K562 (cell line): ENCODE data around the gene APPBP2. TPM values are rescaled to one million over a fixed set of nuclear protein-coding genes. Genes with fewer than 3 reads are reported as not detected.

ENCODE experiments used
- ATAC-seq: fragments of 200-7000 bp; cut with Tn5 transposase; 3 replicates; pipeline ENCODE4 v1.9.1; 2020; ENCODE audit warnings: moderate library complexity
- BruUV-seq: library from RNA; stranded (reverse); fragments of 400-500 nt; replicated peaks from 2 replicates; lab custom pipeline; 2021; lab: Mats Ljungman, UMichigan
- CTCF ChIA-PET: fragments of 300-600 bp; formaldehyde crosslinking; extraction: SDS; loops from one replicate; lab custom pipeline; 2021; ENCODE audit warnings: low intra/inter-chr PET ratio; lab: Yijun Ruan, JAX
- POLR2A ChIA-PET: fragments of 300-600, 350-650 bp; sonication (Branson Sonifier 250); formaldehyde crosslinking; extraction: SDS; loops from one replicate; lab custom pipeline; 2021; ENCODE audit warnings: antibody characterized with exemption, inconsistent platforms; lab: Yijun Ruan, JAX
- DNase-seq, 4 experiments: peaks; one replicate each; pipeline versions ENCODE4 v3.0.0 to v3.0.0-alpha.2; 2011 to 2018; ENCODE audit warnings: low spot score in 3 of 4, mixed read lengths in 3 of 4; ENCODE audit errors: extremely low read depth in 1 of 4
- FAIRE-seq: peaks from 2 replicates; lab custom pipeline; 2011; peaks lifted over from hg19 to GRCh38; lab: Jason Lieb, UNC
- H2AFZ ChIP-seq: 2 replicates; pipeline ENCODE4 v1.6.0; 2011; ENCODE audit warnings: low read depth, low read length, control low read depth, inconsistent platforms
- H3K27ac ChIP-seq: fragments of 200-600 bp; 3 replicates; pipeline ENCODE4 v1.8.0; 2011; ENCODE audit warnings: low read depth, mild to moderate bottlenecking, control low read depth, inconsistent platforms, low read length, moderate library complexity, mixed read lengths; ENCODE audit errors: extremely low read depth
- H3K27me3 ChIP-seq, 2 experiments: fragments of 300-600 bp in 1 of 2; 2 replicates in 1 of 2; 3 replicates in 1 of 2; pipeline versions ENCODE4 v1.6.0 to v1.8.0; 2011; ENCODE audit warnings: inconsistent platforms in 2 of 2, low read length in 2 of 2, mild to moderate bottlenecking in 1 of 2, mixed read lengths in 1 of 2, moderate library complexity in 1 of 2; ENCODE audit not compliant: control insufficient read depth in 2 of 2, insufficient read depth in 2 of 2
- H3K36me3 ChIP-seq: fragments of 300-600 bp; 3 replicates; pipeline ENCODE4 v1.8.0; 2011; ENCODE audit warnings: mild to moderate bottlenecking, low read length, inconsistent platforms; ENCODE audit not compliant: control insufficient read depth, insufficient read depth
- H3K4me1 ChIP-seq, 2 experiments: fragments of 200-600 bp in 1 of 2; replicated peaks in 1 of 2; 2 replicates in 1 of 2; 3 replicates in 1 of 2; pipeline versions ENCODE4 v1.5.1 to v1.8.0; 2011; ENCODE audit warnings: inconsistent platforms in 2 of 2, low read length in 2 of 2, mild to moderate bottlenecking in 1 of 2, mixed read lengths in 1 of 2, moderate library complexity in 1 of 2; ENCODE audit not compliant: control insufficient read depth in 2 of 2, insufficient read depth in 2 of 2
- H3K4me2 ChIP-seq: 2 replicates; pipeline ENCODE4 v1.6.1; 2011; ENCODE audit warnings: low read length, control low read depth, inconsistent platforms, mixed read lengths; ENCODE audit not compliant: insufficient read depth
- H3K4me3 ChIP-seq: fragments of 200-600 bp; sonication (generic), shearing (Covaris generic); 2 replicates; pipeline ENCODE4 v1.5.1; 2016; ENCODE audit warnings: control low read depth, inconsistent platforms
- H3K79me2 ChIP-seq: fragments of 200-600 bp; 3 replicates; pipeline ENCODE4 v1.8.0; 2011; ENCODE audit warnings: low read length, inconsistent platforms; ENCODE audit not compliant: control insufficient read depth, insufficient read depth
- H3K9ac ChIP-seq, 2 experiments: 2 replicates each; pipeline versions ENCODE4 v1.6.0 to v1.6.1; 2011; ENCODE audit warnings: low read depth in 2 of 2, low read length in 2 of 2, control low read depth in 1 of 2, inconsistent platforms in 1 of 2, mild to moderate bottlenecking in 1 of 2, mixed read lengths in 1 of 2; ENCODE audit not compliant: insufficient read depth in 1 of 2
- H3K9me1 ChIP-seq: one replicate; pipeline ENCODE4 v1.6.0; 2011; ENCODE audit warnings: inconsistent platforms, mild to moderate bottlenecking, low read length, moderate library complexity; ENCODE audit not compliant: control insufficient read depth, insufficient read depth
- H3K9me3 ChIP-seq: replicated peaks from 2 replicates; pipeline ENCODE4 v1.5.1; 2011; ENCODE audit warnings: low read depth, low read length, inconsistent platforms; ENCODE audit not compliant: control insufficient read depth, insufficient read depth
- H4K20me1 ChIP-seq: replicated peaks from 2 replicates; pipeline ENCODE4 v1.6.1; 2011; ENCODE audit warnings: low read length, inconsistent platforms, mixed read lengths; ENCODE audit not compliant: control insufficient read depth, insufficient read depth
- CREB3 ChIP-seq: fragments of 450-650 bp; conservative IDR thresholded peaks from 2 replicates; pipeline ENCODE4 v1.6.1; 2016; ENCODE audit warnings: missing genetic modification characterization, low read depth, mild to moderate bottlenecking, missing compliant biosample characterization, moderate library complexity
- HBP1 ChIP-seq: fragments of 450-650 bp; formaldehyde crosslinking; IDR thresholded peaks from 2 replicates; pipeline ENCODE4 v1.4.0; 2022; ENCODE audit warnings: missing genetic modification characterization
- MLX ChIP-seq, 2 experiments: fragments of 450-650 bp in 1 of 2; sonication (generic) in 1 of 2; formaldehyde crosslinking; conservative IDR thresholded peaks; 2 replicates each; pipeline versions ENCODE4 v1.4.0 to v1.8.1; 2020 to 2022; ENCODE audit warnings: mild to moderate bottlenecking in 1 of 2, missing genetic modification reagents in 1 of 2
- NR2F6 ChIP-seq: fragments of 450-650 bp; formaldehyde crosslinking; IDR thresholded peaks from 2 replicates; pipeline ENCODE4 v1.4.0; 2020; ENCODE audit warnings: mild to moderate bottlenecking
- NUFIP1 ChIP-seq: fragments of 450-650 bp; IDR thresholded peaks from 2 replicates; pipeline ENCODE4 v1.6.1; 2018; ENCODE audit not compliant: partially characterized antibody
- SUPT5H ChIP-seq: fragments of 450-650 bp; IDR thresholded peaks from 2 replicates; pipeline ENCODE4 v1.6.1; 2016
- ZBTB8A ChIP-seq: fragments of 450-650 bp; IDR thresholded peaks from 2 replicates; pipeline ENCODE4 v1.6.1; 2018; ENCODE audit warnings: mild to moderate bottlenecking, moderate library complexity; ENCODE audit not compliant: partially characterized antibody
- ZNF316 ChIP-seq: fragments of 450-650 bp; IDR thresholded peaks from 2 replicates; pipeline ENCODE4 v1.6.1; 2016
- ZNF778 ChIP-seq: fragments of 450-650 bp; formaldehyde crosslinking; IDR thresholded peaks from 2 replicates; pipeline ENCODE4 v1.4.0; 2020; ENCODE audit warnings: mild to moderate bottlenecking, moderate library complexity
- WGBS: fragments of 100-300 bp; shearing (Covaris generic); methylation state at CpG from one replicate; pipeline ENCODE4 v1.1.6; 2016; ENCODE audit warnings: low coverage, mixed read lengths; ENCODE audit not compliant: insufficient coverage; ENCODE audit errors: missing lambda C conversion rate; 5-methylcytosine and 5-hydroxymethylcytosine counted together
- in situ Hi-C: fragments of 300-500 bp; cut with MboI; formaldehyde crosslinking; loops from 4 replicates; pipeline ENCODE4 v1.15.0; 2018; ENCODE audit warnings: inconsistent platforms, mixed read lengths
- intact Hi-C: fragments of 100-400 bp; cut with micrococcal nuclease; formaldehyde crosslinking; loops from 2 replicates; pipeline ENCODE4 v1.14.2; 2022
- polyA plus RNA-seq, 8 experiments: library from polyadenylated mRNA; depleted of rRNA in 4 of 8; stranded (reverse) in 5 of 8; unstranded in 3 of 8; fragments of >200 nt; fragmentation: Nextera tagmentation in 2 of 8; fragmentation: Illumina TruSeq in 1 of 8; extraction: Ambion mirVana in 2 of 8; extraction: Trizol in 1 of 8; gene quantifications; 2 replicates each; pipeline versions ENCODE4 v1.2.1 to v1.2.3, GENCODE V29; 2011 to 2014; ENCODE audit warnings: inconsistent platforms in 1 of 8, missing spikeins in 1 of 8
- total RNA-seq, 7 experiments: library from RNA; depleted of rRNA in 6 of 7; stranded (reverse); fragments of >200 nt in 6 of 7; fragmentation: Illumina TruSeq in 2 of 7; extraction: Trizol in 2 of 7; gene quantifications; 2 replicates each; pipeline versions ENCODE4 v1.2.1 to v1.2.3, GENCODE V29; 2011 to 2021; ENCODE audit warnings: low replicate concordance in 1 of 7

The APPBP2 gene
- total and polyA plus RNA-seq, 9 of the 15 experiments (the other 6 are each of a cell fraction or from before 2014, with no cell fraction given), result 2.7 to 16.8 (median 6.9) TPM

- DNase-seq (no peak), ATAC-seq (no peak), FAIRE-seq (no peak)
- TF ChIP-seq NR2F6 (CRISPR knock-in tag) (no peak), ZNF316 (no peak), MLX (CRISPR knock-in tag; conservative IDR thresholded peaks at IDR 0.05) (no peak), NUFIP1 (no peak), CREB3 (tag) (no peak), SUPT5H (no peak), HBP1 (CRISPR knock-in tag) (no peak), ZBTB8A (no peak), ZNF778 (CRISPR knock-in tag) (no peak)
- intact Hi-C loops, result no loop called here
- no peak overlapping the region for H3K27ac ChIP-seq
- H3K9me3 ChIP-seq, result no peaks in the 10 kb centered on the region
- WGBS, result 65% methylated on average over 7 of the region's 8 CpGs
- no TSS peak for BruUV-seq
- no peaks in the 10 kb centered on the region for H3K9me1 ChIP-seq
- no peaks in the 10 kb centered on the region; a peak in 1 of 5 replicates for H3K27me3 ChIP-seq
- H3K79me2 ChIP-seq, result no peaks in the 10 kb centered on the region
- no peak overlapping the region for H3K4me2 ChIP-seq
- no peak overlapping the region for H3K4me3 ChIP-seq
- H3K4me1 ChIP-seq, result no peaks in the 10 kb centered on the region
- ChIA-PET POLR2A (no interaction called here), CTCF (no interaction called here)
- H2AFZ ChIP-seq, result no peak overlapping the region
- H3K36me3 ChIP-seq, result no peaks in the 10 kb centered on the region
- no peaks in the 10 kb centered on the region for H4K20me1 ChIP-seq
- H3K9ac ChIP-seq, result no peak overlapping the region
- in situ Hi-C loops, result no loop called here
These were observed 33.6 kb upstream of the APPBP2 start for GRCh38 chr17:60559659-60559994.
